Sigmoid colon (tissue), 7 donors: ENCODE measurements around the gene POLN. TPM values are rescaled to one million over a fixed set of nuclear protein-coding genes. Genes with fewer than 3 reads are reported as not detected.

Experiments used
- DNase-seq: peaks from one replicate; pipeline ENCODE4 v3.0.0-alpha.2; 2019
- H3K27ac ChIP-seq, 4 donors: fragments of 200-600 bp; sonication (generic); one replicate each; pipeline ENCODE4 v1.5.1; 2016 to 2019; ENCODE audit warnings: mild to moderate bottlenecking in 1 of 4
- H3K27me3 ChIP-seq, 3 donors: fragments of 200-600 bp; sonication (generic); one replicate each; pipeline ENCODE4 v1.5.1; 2019; ENCODE audit warnings: mild to moderate bottlenecking in 1 of 3
- H3K36me3 ChIP-seq, 4 donors: fragments of 200-600 bp; sonication (generic); one replicate each; pipeline ENCODE4 v1.5.1; 2016 to 2019
- H3K4me1 ChIP-seq, 4 donors: fragments of 200-600 bp; sonication (generic); one replicate each; pipeline ENCODE4 v1.5.1; 2017 to 2019
- H3K4me3 ChIP-seq, 4 donors: fragments of 200-600 bp; sonication (generic); one replicate each; pipeline ENCODE4 v1.5.1; 2017 to 2019; ENCODE audit warnings: mild to moderate bottlenecking in 2 of 4, moderate library complexity in 1 of 4
- H3K9me3 ChIP-seq, 4 donors: fragments of 200-600 bp in 3 of 4; sonication (generic) in 3 of 4; one replicate each; pipeline versions ENCODE4 v1.5.1 to v1.6.1; 2013 to 2019
- CTCF ChIP-seq, 4 experiments: fragments of 450-650 bp in 3 of 4; fragments of 200-600 bp in 1 of 4; IDR thresholded peaks; one replicate each; pipeline ENCODE4 v1.5.1; 2016 to 2019; ENCODE audit warnings: antibody characterized with exemption in 4 of 4, mild to moderate bottlenecking in 3 of 4, moderate library complexity in 2 of 4
- EP300 ChIP-seq, 4 donors: sonication (generic); formaldehyde crosslinking; IDR thresholded peaks; one replicate each; pipeline ENCODE4 v1.6.1; 2017; ENCODE audit warnings: antibody characterized with exemption in 4 of 4
- POLR2A ChIP-seq, 2 donors: fragments of 450-650 bp; IDR thresholded peaks; one replicate each; pipeline ENCODE4 v1.6.1; 2016; ENCODE audit warnings: antibody characterized with exemption in 2 of 2, mild to moderate bottlenecking in 2 of 2, moderate library complexity in 2 of 2
- POLR2AphosphoS5 ChIP-seq, 4 donors: sonication (generic); formaldehyde crosslinking; IDR thresholded peaks; one replicate each; pipeline ENCODE4 v1.6.1; 2017; ENCODE audit warnings: antibody characterized with exemption in 4 of 4
- WGBS, 2 donors: extraction: QIAGEN DNeasy Blood & Tissue Kit; methylation state at CpG; one replicate each; pipeline ENCODE4 v1.1.7; 2013; 5-methylcytosine and 5-hydroxymethylcytosine counted together
- intact Hi-C: fragments of 100-400 bp; cut with DNase I; formaldehyde crosslinking; loops from one replicate; pipeline ENCODE4 v1.15.1; 2023
- polyA plus RNA-seq, 3 donors: library from polyadenylated mRNA; stranded (reverse); fragments of 200-250 nt; gene quantifications; one replicate each; pipeline ENCODE4 v1.2.3, GENCODE V29; 2013
- total RNA-seq, 4 donors: library from RNA; depleted of rRNA; stranded (reverse); fragments of >200 nt; gene quantifications; one replicate each; pipeline ENCODE4 v1.1.0, GENCODE V29; 2016
- donor health status: healthy with polysubstance abuse.
- donor health status: Bipolar disorder and iron deficiency.
- donor health status: healthy.

Gene POLN
- total and polyA plus RNA-seq, 7 donors = 0.60 to 9.4 (median 2.0) TPM; not detected in 1

- H3K36me3 ChIP-seq = no peaks in the 10 kb centered on the region
- WGBS, 2 donors = 87 to 88% methylated on average over 27 of the region's 27 CpGs
- H3K4me1 ChIP-seq = no peaks in the 10 kb centered on the region
- intact Hi-C loops = no loop called here
- no peaks in the 10 kb centered on the region for H3K9me3 ChIP-seq
- no peak overlapping the region for H3K4me3 ChIP-seq
- DNase-seq = peak; percentile 52
- no peak overlapping the region for H3K27ac ChIP-seq
- no peaks in the 10 kb centered on the region for H3K27me3 ChIP-seq
- TF ChIP-seq EP300 (IDR thresholded peaks at IDR 0.05) (no peak), POLR2A (IDR thresholded peaks at IDR 0.05) (no peak), CTCF (IDR thresholded peaks at IDR 0.05) (no peak), POLR2AphosphoS5 (IDR thresholded peaks at IDR 0.05) (no peak)
Measured at GRCh38 chr4:2285613-2286381, 43.9 kb upstream of the POLN start.

- 86 to 88% methylated on average over 15 of the region's 15 CpGs for WGBS, 2 donors
- intact Hi-C loops = no loop called here
Measured at GRCh38 chr4:2284934-2285612, 43.2 kb upstream of the POLN start.

GRCh38 chr4:2284161-2284933 is 42.4 kb upstream of the POLN start:
- H3K4me1 ChIP-seq = no peaks in the 10 kb centered on the region
- 97% methylated on average over 23 of the region's 23 CpGs for WGBS, 2 donors
- H3K9me3 ChIP-seq = no peaks in the 10 kb centered on the region
- TF ChIP-seq POLR2AphosphoS5 (IDR thresholded peaks at IDR 0.05) = no peak
- no peak for TF ChIP-seq EP300 (IDR thresholded peaks at IDR 0.05)
- TF ChIP-seq POLR2A (IDR thresholded peaks at IDR 0.05) = no peak
- no peak for TF ChIP-seq CTCF (IDR thresholded peaks at IDR 0.05)
- DNase-seq = peak; percentile 55
- no peaks in the 10 kb centered on the region for H3K36me3 ChIP-seq
- intact Hi-C loops = no loop called here
- no peak overlapping the region for H3K4me3 ChIP-seq
- H3K27ac ChIP-seq = no peak overlapping the region
- no peaks in the 10 kb centered on the region for H3K27me3 ChIP-seq

More at GRCh38 chr4:2284934-2285612, 43.2 kb upstream of the POLN start:
- H3K9me3 ChIP-seq = no peaks in the 10 kb centered on the region
- TF ChIP-seq POLR2A (IDR thresholded peaks at IDR 0.05) = no peak
- TF ChIP-seq EP300 (IDR thresholded peaks at IDR 0.05) = no peak
- no peak for TF ChIP-seq POLR2AphosphoS5 (IDR thresholded peaks at IDR 0.05)
- no peak for TF ChIP-seq CTCF (IDR thresholded peaks at IDR 0.05)
- no peak overlapping the region for H3K4me3 ChIP-seq
- H3K27me3 ChIP-seq = no peaks in the 10 kb centered on the region
- H3K36me3 ChIP-seq = no peaks in the 10 kb centered on the region
- H3K4me1 ChIP-seq = no peaks in the 10 kb centered on the region
- no peak overlapping the region for H3K27ac ChIP-seq
- DNase-seq = peak; percentile 50

GRCh38 chr4:2283199-2283711 is 41.3 kb upstream of the POLN start:
- Histone ChIP-seq H3K27me3 (no peaks in the 10 kb centered on the region), H3K4me3 (no peak overlapping the region), H3K9me3 (no peaks in the 10 kb centered on the region), H3K27ac (no peak overlapping the region), H3K4me1 (no peaks in the 10 kb centered on the region), H3K36me3 (no peaks in the 10 kb centered on the region)
- WGBS, 2 donors = 93 to 94% methylated on average over 3 of the region's 3 CpGs
- intact Hi-C loops = no loop called here
- peak; percentile 13 for DNase-seq
- no peak for TF ChIP-seq EP300 (IDR thresholded peaks at IDR 0.05)
- TF ChIP-seq POLR2A (IDR thresholded peaks at IDR 0.05) = no peak
- TF ChIP-seq POLR2AphosphoS5 (IDR thresholded peaks at IDR 0.05) = no peak
- no peak for TF ChIP-seq CTCF (IDR thresholded peaks at IDR 0.05)
